22Rv1 (cell line): Measurements from ENCODE around the gene MOB2.

Experiments used
- ZFX ChIP-seq: fragments of 450-650 bp; IDR thresholded peaks from 2 replicates; pipeline ENCODE4 v1.6.1; 2017; ENCODE audit warnings: antibody characterized with exemption, borderline replicate concordance
- TF ChIP-seq, protein P1 (sequence below): fragments of 450-650 bp; IDR thresholded peaks from 2 replicates; pipeline ENCODE4 v1.5.1; 2017; ENCODE audit warnings: mild to moderate bottlenecking

DNA sequence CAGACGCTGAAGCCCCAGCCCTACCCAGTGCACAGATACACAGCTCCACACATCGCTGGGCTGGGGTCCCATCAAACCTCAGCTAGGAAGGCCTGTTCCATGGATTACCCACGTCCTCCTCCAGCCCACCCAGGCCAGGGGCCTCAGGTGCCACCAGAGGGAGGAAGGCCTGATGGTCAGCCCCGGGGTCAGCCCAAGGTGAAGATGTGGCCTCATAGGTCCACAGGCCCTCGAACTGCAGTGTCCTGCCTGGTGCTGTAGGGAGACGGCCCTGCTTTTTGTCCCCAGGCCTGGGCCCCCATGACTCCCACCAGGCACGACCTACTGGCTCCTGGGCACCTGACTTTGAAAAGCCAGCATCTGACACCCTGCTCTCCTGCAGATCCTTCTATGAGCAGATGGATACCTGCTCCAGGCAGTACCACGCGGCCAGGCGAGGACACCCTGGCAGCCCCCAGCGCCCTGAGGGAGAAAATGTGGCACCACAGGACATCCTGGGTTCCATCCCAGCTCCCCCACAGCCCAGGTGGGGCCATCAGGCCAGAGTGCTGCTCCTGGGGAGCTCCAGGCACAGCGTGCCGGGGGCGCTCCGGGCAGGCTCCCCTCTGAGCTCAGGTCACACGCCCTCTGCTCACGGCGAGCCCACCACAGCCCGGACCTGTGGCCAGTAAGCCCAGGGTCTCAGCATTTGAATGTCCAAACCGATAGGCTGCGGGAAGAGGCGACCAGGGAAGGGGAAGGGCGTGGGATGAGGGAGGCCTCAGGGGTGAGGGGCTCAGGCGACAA, 15.8 kb upstream of the MOB2 start:
- TF ChIP-seq ZFX: no peak
- TF ChIP-seq, protein P1, sequence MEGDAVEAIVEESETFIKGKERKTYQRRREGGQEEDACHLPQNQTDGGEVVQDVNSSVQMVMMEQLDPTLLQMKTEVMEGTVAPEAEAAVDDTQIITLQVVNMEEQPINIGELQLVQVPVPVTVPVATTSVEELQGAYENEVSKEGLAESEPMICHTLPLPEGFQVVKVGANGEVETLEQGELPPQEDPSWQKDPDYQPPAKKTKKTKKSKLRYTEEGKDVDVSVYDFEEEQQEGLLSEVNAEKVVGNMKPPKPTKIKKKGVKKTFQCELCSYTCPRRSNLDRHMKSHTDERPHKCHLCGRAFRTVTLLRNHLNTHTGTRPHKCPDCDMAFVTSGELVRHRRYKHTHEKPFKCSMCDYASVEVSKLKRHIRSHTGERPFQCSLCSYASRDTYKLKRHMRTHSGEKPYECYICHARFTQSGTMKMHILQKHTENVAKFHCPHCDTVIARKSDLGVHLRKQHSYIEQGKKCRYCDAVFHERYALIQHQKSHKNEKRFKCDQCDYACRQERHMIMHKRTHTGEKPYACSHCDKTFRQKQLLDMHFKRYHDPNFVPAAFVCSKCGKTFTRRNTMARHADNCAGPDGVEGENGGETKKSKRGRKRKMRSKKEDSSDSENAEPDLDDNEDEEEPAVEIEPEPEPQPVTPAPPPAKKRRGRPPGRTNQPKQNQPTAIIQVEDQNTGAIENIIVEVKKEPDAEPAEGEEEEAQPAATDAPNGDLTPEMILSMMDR: no peak
